ENCODE results near the gene AHCYL2. TPM values are rescaled to one million over a fixed set of nuclear protein-coding genes. Genes with fewer than 3 reads are reported as not detected.
"Not testable (repeated sequence)": the region's sequence is repeated elsewhere in the genome, so short reads cannot be mapped to it uniquely, and the experiment has no call there.

Gene AHCYL2
- total RNA-seq, 2 donors from 2014 or later, result 262 to 397 TPM

GRCh38 chr7:129471402-129471827 is 246.6 kb downstream of the AHCYL2 start:
- no peaks in the 10 kb centered on the region for H3K4me1 ChIP-seq
- no peak overlapping the region for H3K27ac ChIP-seq
- H3K9me3 ChIP-seq, result no peaks in the 10 kb centered on the region
- no peaks in the 10 kb centered on the region for H3K27me3 ChIP-seq
- intact Hi-C loops (cut with DNase I), result loop anchor here (5.0 kb wide), 2 partner anchors 104 to 254 kb away; no protein-coding TSS in a partner anchor
- H3K36me3 ChIP-seq, result no peaks in the 10 kb centered on the region
- no peak for DNase-seq
- no peak overlapping the region for H3K4me3 ChIP-seq
- TF ChIP-seq CTCF (IDR thresholded peaks at IDR 0.05), result no peak
- no peak overlapping the region for H3K9ac ChIP-seq (ENCODE audit: low read depth in 2 of 2, low read length in 2 of 2)

GRCh38 chr7:129475931-129476330 is 251.1 kb downstream of the AHCYL2 start:
- H3K27ac ChIP-seq; H3K36me3 ChIP-seq; H3K27me3 ChIP-seq; intact Hi-C loops (cut with DNase I); H3K4me3 ChIP-seq; DNase-seq; H3K4me1 ChIP-seq; H3K9ac ChIP-seq (ENCODE audit: low read depth in 2 of 2, low read length in 2 of 2); H3K9me3 ChIP-seq: not testable (repeated sequence)

GRCh38 chr7:129476398-129476797 is 251.6 kb downstream of the AHCYL2 start:
- H3K9ac ChIP-seq (ENCODE audit: low read depth in 2 of 2, low read length in 2 of 2); H3K9me3 ChIP-seq; H3K27ac ChIP-seq; H3K4me1 ChIP-seq; intact Hi-C loops (cut with DNase I); H3K27me3 ChIP-seq; DNase-seq; H3K36me3 ChIP-seq; H3K4me3 ChIP-seq: not testable (repeated sequence)

Other genes starting within 250 kb of the AHCYL2 start
- 10 to 100 TPM; 36.8 to 46.6 TPM for gene TNPO3, start 169.9 kb upstream of the AHCYL2 start, total RNA-seq
- 1 to 10 TPM; 3.8 to 9.7 TPM for gene TSPAN33, start 80.3 kb upstream of the AHCYL2 start, total RNA-seq
- 1 to 10 TPM; 1.6 to 3.6 TPM for gene SMO, start 36.4 kb upstream of the AHCYL2 start, total RNA-seq
- gene STRIP2, start 209.4 kb downstream of the AHCYL2 start, total RNA-seq, result 1 to 10 TPM; 1.9 to 4.7 TPM

Data from colonic mucosa (tissue), 4 donors.